Right atrium auricular region (tissue), 2 donors: ENCODE results near the gene BEAN1. TPM values are rescaled to one million over a fixed set of nuclear protein-coding genes. Genes with fewer than 3 reads are reported as not detected.

Experiments used
- DNase-seq: peaks from one replicate; pipeline ENCODE4 v3.0.0-alpha.2; 2019; ENCODE audit warnings: low spot score
- H3K27ac ChIP-seq, 2 donors: fragments of 200-600 bp; sonication (generic); 1 replicate in 1 of 2; 2 replicates in 1 of 2; pipeline ENCODE4 v1.5.1; 2016 to 2019
- H3K27me3 ChIP-seq, 2 donors: fragments of 200-600 bp; sonication (generic); one replicate each; pipeline versions ENCODE4 v1.5.1 to v1.6.0; 2017 to 2019
- H3K36me3 ChIP-seq: fragments of 200-600 bp; sonication (generic); one replicate; pipeline ENCODE4 v1.5.1; 2016
- H3K4me1 ChIP-seq, 2 donors: fragments of 200-600 bp; sonication (generic); one replicate each; pipeline versions ENCODE4 v1.5.1 to v1.6.0; 2017 to 2019
- H3K4me3 ChIP-seq, 2 donors: fragments of 200-600 bp; sonication (generic); 1 replicate in 1 of 2; 2 replicates in 1 of 2; pipeline ENCODE4 v1.5.1; 2017 to 2019; ENCODE audit warnings: mild to moderate bottlenecking in 1 of 2, moderate library complexity in 1 of 2
- H3K9me3 ChIP-seq, 2 donors: fragments of 200-600 bp; sonication (generic); one replicate each; pipeline ENCODE4 v1.5.1; 2019
- CTCF ChIP-seq, 2 donors: fragments of 200-600 bp; sonication (generic); IDR thresholded peaks; one replicate each; pipeline ENCODE4 v1.5.1; 2019; ENCODE audit warnings: antibody characterized with exemption in 2 of 2
- total RNA-seq, 2 donors: library from RNA; depleted of rRNA; stranded (reverse); fragments of >200 nt; gene quantifications; one replicate each; pipeline ENCODE4 v1.1.0, GENCODE V29; 2016

Gene BEAN1
- total RNA-seq, 2 donors from 2014 or later: 0.48 to 0.75 TPM

DNA sequence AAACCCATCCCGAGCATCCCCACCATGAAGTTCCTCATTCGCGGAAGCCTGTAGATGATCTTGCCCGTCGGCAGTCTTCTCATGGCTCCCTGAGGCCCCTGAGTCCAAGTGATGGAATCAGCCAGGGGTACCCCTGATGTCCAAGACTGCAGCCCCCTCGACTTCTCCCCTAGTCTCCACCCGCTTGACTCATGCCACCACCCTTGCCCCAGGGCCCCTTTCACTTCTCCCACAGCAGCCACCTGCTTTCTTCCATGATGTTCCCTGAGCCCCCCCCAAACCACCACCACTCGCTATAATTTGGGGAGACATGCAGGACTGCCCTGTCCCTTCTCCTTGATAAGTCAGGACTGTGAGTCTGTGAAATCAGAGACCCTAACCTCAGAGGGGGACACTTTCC is 11.4 kb downstream of the BEAN1 start:
- Histone ChIP-seq H3K4me1 (no peaks in the 10 kb centered on the region), H3K36me3 (no peaks in the 10 kb centered on the region), H3K27me3 (no peaks in the 10 kb centered on the region), H3K27ac (no peak overlapping the region), H3K9me3 (no peaks in the 10 kb centered on the region), H3K4me3 (no peak overlapping the region)
- no peak for DNase-seq
- no peak for TF ChIP-seq CTCF (IDR thresholded peaks at IDR 0.05)

DNA sequence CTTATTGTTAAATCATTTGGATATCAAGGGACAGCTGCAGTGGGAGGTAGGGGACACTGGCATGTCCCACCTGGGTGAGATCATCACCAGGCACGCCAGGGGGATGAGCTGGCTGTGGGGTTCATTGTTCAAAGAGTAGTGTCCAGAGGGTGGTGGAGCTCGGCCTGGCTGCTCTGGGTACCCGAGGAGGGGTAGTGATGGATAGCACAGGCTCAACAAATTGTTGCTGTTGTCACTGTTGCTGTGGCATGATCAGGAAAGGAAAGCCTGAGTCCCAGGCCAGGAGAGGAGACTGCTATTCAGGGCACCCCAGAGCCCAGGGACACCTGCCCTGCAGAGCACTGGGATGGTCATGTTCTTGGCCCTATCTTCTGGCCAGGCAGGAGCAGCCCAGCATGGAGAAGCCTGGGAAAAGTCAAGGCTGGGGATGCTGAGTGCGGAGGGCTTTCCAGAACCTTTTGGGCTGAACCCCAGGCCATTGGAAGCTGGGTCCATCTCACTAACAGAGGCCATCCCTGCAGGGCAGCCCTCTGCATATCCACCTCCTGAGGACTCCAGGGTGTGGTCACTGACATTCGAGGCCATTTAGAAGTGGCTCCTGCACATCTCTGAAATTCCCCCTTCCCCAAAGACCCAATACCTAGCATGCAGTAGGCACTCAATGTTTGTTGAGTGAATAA is 12.1 kb downstream of the BEAN1 start:
- H3K9me3 ChIP-seq: no peaks in the 10 kb centered on the region
- no peaks in the 10 kb centered on the region for H3K27me3 ChIP-seq
- H3K4me1 ChIP-seq: no peaks in the 10 kb centered on the region
- H3K36me3 ChIP-seq: no peaks in the 10 kb centered on the region
- DNase-seq: no peak
- no peak overlapping the region for H3K4me3 ChIP-seq
- TF ChIP-seq CTCF (IDR thresholded peaks at IDR 0.05): no peak
- no peak overlapping the region for H3K27ac ChIP-seq

DNA sequence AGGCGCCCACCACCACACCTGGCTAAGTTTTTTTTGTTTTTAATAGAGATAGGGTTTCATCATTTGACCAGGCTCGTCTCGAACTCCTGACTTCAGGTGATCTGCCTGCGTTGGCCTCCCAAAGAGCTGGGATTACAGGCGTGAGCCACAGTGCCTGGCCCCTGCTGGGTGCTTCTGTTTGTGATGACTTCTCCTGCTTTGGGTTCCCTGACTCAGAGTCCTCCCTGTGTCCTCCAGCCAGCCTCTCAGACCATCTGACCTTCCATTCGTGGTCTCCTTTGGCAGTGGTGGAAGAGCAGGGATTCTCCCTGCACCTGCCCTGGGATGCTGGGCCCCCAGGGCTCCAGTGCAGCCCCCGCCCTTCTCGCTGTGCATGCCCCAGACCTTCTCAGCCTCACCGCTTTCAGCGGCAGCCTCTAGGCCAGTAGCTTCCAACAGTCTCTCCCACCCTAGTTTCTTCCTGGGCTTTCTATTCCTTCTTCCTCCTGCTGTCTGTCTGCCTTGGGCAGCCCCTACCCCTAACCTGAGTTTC is 13.2 kb downstream of the BEAN1 start:
- DNase-seq: no peak
- Histone ChIP-seq H3K27me3 (no peaks in the 10 kb centered on the region), H3K36me3 (no peaks in the 10 kb centered on the region), H3K4me3 (no peak overlapping the region), H3K27ac (no peak overlapping the region), H3K4me1 (no peaks in the 10 kb centered on the region), H3K9me3 (no peaks in the 10 kb centered on the region)
- no peak for TF ChIP-seq CTCF (IDR thresholded peaks at IDR 0.05)

DNA sequence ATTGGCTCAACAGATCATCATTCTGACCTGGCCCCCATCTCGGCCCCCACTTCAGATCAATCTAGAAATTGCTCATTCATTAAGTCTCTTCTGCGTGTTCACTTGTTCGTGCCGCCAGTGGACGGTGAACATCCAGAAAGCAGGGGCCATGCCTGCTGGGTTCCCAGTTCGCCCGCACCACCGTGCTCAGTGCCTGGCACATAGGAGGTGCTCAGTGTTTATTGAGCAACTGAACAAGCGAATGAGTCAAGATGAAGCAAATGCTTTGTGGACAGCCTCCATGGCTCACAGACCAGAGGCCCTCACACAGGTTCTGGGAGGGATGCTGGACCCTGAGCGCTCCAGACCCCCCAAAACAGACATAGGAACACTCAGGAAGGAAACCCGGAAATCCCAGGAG is 13.9 kb downstream of the BEAN1 start:
- H3K27me3 ChIP-seq: no peaks in the 10 kb centered on the region
- TF ChIP-seq CTCF (IDR thresholded peaks at IDR 0.05): no peak
- H3K9me3 ChIP-seq: no peaks in the 10 kb centered on the region
- H3K27ac ChIP-seq: no peak overlapping the region
- H3K36me3 ChIP-seq: no peaks in the 10 kb centered on the region
- DNase-seq: no peak
- H3K4me1 ChIP-seq: no peaks in the 10 kb centered on the region
- no peak overlapping the region for H3K4me3 ChIP-seq

GRCh38 chr16:66441586-66442375 is 14.7 kb downstream of the BEAN1 start:
- Histone ChIP-seq H3K36me3 (no peaks in the 10 kb centered on the region), H3K4me1 (no peaks in the 10 kb centered on the region), H3K27me3 (no peaks in the 10 kb centered on the region), H3K9me3 (no peaks in the 10 kb centered on the region), H3K27ac (no peak overlapping the region), H3K4me3 (no peak overlapping the region)
- no peak for DNase-seq
- TF ChIP-seq CTCF (IDR thresholded peaks at IDR 0.05): no peak
